Cerebellar cortex (tissue), 1 donor: ENCODE data around the gene BFSP1.

Source experiments
- DNase-seq: peaks from one replicate; pipeline ENCODE4 v3.0.0-alpha.2; 2015; ENCODE audit warnings: low spot score

BFSP1 gene

GRCh38 chr20:17557675-17558006, 26.5 kb upstream of the BFSP1 start:
- DNase-seq, result no peak

GRCh38 chr20:17556837-17557674, 25.9 kb upstream of the BFSP1 start:
- peak; percentile 97 for DNase-seq

- no peak for DNase-seq
These were observed 23.9 kb upstream of the BFSP1 start for GRCh38 chr20:17555106-17555505.

- DNase-seq, result no peak
These were observed 18.0 kb upstream of the BFSP1 start for GRCh38 chr20:17549131-17549530.

- no peak for DNase-seq
These were observed 13.9 kb upstream of the BFSP1 start for GRCh38 chr20:17545127-17545526.

- no peak for DNase-seq
These were observed 12.5 kb upstream of the BFSP1 start for GRCh38 chr20:17543531-17544131.

- no peak for DNase-seq
These were observed 11.8 kb upstream of the BFSP1 start for GRCh38 chr20:17542993-17543412.

- DNase-seq, result no peak
These were observed 11.3 kb upstream of the BFSP1 start for GRCh38 chr20:17542481-17542880.

GRCh38 chr20:17541996-17542395, 10.8 kb upstream of the BFSP1 start:
- no peak for DNase-seq

- no peak for DNase-seq
These were observed 10.4 kb upstream of the BFSP1 start for GRCh38 chr20:17541596-17541995.

- DNase-seq, result no peak
These were observed 7.5 kb upstream of the BFSP1 start for GRCh38 chr20:17538517-17539170.

- DNase-seq, result no peak
These were observed 6.8 kb upstream of the BFSP1 start for GRCh38 chr20:17537959-17538358.

GRCh38 chr20:17536944-17537444, 5.8 kb upstream of the BFSP1 start:
- peak; percentile 90 for DNase-seq

- no peak for DNase-seq
These were observed 2.9 kb upstream of the BFSP1 start for GRCh38 chr20:17534077-17534476.

- peak; percentile 29 for DNase-seq
These were observed 2.2 kb upstream of the BFSP1 start for GRCh38 chr20:17533396-17533795.

- no peak for DNase-seq
These were observed 466 bp upstream of the BFSP1 start for GRCh38 chr20:17531665-17532025.

- DNase-seq, result peak; percentile 3
These were observed 1.0 kb downstream of the BFSP1 start for GRCh38 chr20:17530153-17530552.

- no peak for DNase-seq
These were observed 1.6 kb downstream of the BFSP1 start for GRCh38 chr20:17529586-17529985.

GRCh38 chr20:17525650-17526049, 5.5 kb downstream of the BFSP1 start:
- peak; percentile 56 for DNase-seq

- no peak for DNase-seq
These were observed 6.0 kb downstream of the BFSP1 start for GRCh38 chr20:17525132-17525531.

- DNase-seq, result no peak
These were observed 6.6 kb downstream of the BFSP1 start for GRCh38 chr20:17524560-17524959.

GRCh38 chr20:17523326-17523725, 7.9 kb downstream of the BFSP1 start:
- no peak for DNase-seq

GRCh38 chr20:17522528-17522927, 8.7 kb downstream of the BFSP1 start:
- no peak for DNase-seq
